22Rv1 (cell line): ENCODE measurements around the gene NRXN3.

Experiments
- H3K27ac ChIP-seq: fragments of 450-650 bp; 2 replicates; pipeline ENCODE4 v1.5.1; 2017
- ZFX ChIP-seq: fragments of 450-650 bp; IDR thresholded peaks from 2 replicates; pipeline ENCODE4 v1.6.1; 2017; ENCODE audit warnings: antibody characterized with exemption, borderline replicate concordance
- TF ChIP-seq, protein P1 (sequence below): fragments of 450-650 bp; IDR thresholded peaks from 2 replicates; pipeline ENCODE4 v1.5.1; 2017; ENCODE audit warnings: mild to moderate bottlenecking

The NRXN3 gene

DNA sequence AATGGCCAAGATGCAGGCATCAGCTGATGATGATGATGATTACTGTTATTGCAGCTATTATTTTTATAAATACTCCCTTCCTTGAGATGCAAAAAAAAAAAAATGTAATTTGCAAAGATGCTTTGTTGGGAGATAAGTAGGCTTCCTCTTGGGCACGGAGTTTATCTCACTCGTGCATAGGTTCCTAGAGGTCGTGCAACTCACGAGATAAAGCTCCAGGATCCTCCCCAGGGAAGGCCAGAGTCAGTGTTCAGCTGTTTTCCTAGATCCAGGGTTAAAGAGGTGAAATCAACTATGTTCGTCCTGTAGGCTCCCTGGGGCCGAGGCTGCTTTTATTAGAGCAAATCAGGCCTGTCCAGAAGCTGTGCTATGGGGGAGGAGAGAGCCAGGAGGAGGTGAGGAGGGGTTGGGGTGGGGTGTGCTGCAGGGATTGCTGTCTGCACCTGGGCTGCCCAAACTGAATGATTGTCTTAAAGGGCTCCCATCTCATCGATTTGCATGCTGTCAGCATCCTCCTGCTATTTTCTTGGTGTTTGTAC lies 270.3 kb downstream of the NRXN3 start:
- no peak overlapping the region for H3K27ac ChIP-seq
- TF ChIP-seq ZFX = no peak
- TF ChIP-seq, protein P1, sequence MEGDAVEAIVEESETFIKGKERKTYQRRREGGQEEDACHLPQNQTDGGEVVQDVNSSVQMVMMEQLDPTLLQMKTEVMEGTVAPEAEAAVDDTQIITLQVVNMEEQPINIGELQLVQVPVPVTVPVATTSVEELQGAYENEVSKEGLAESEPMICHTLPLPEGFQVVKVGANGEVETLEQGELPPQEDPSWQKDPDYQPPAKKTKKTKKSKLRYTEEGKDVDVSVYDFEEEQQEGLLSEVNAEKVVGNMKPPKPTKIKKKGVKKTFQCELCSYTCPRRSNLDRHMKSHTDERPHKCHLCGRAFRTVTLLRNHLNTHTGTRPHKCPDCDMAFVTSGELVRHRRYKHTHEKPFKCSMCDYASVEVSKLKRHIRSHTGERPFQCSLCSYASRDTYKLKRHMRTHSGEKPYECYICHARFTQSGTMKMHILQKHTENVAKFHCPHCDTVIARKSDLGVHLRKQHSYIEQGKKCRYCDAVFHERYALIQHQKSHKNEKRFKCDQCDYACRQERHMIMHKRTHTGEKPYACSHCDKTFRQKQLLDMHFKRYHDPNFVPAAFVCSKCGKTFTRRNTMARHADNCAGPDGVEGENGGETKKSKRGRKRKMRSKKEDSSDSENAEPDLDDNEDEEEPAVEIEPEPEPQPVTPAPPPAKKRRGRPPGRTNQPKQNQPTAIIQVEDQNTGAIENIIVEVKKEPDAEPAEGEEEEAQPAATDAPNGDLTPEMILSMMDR = no peak

- no peak overlapping the region for H3K27ac ChIP-seq
- no peak for TF ChIP-seq ZFX
- TF ChIP-seq, protein P1 = no peak
Measured at GRCh38 chr14:78443834-78444233, 273.7 kb downstream of the NRXN3 start.

GRCh38 chr14:78445275-78445674 lies 275.1 kb downstream of the NRXN3 start:
- no peak overlapping the region for H3K27ac ChIP-seq
- TF ChIP-seq ZFX = no peak
- TF ChIP-seq, protein P1 = no peak

GRCh38 chr14:78446807-78447206 lies 276.6 kb downstream of the NRXN3 start:
- TF ChIP-seq, protein P1 = no peak
- no peak for TF ChIP-seq ZFX
- H3K27ac ChIP-seq = no peak overlapping the region

- TF ChIP-seq, protein P1 = peak; percentile 86
- no peak for TF ChIP-seq ZFX
- H3K27ac ChIP-seq = no peak overlapping the region
Measured at GRCh38 chr14:78448164-78449094, 278.3 kb downstream of the NRXN3 start.

DNA sequence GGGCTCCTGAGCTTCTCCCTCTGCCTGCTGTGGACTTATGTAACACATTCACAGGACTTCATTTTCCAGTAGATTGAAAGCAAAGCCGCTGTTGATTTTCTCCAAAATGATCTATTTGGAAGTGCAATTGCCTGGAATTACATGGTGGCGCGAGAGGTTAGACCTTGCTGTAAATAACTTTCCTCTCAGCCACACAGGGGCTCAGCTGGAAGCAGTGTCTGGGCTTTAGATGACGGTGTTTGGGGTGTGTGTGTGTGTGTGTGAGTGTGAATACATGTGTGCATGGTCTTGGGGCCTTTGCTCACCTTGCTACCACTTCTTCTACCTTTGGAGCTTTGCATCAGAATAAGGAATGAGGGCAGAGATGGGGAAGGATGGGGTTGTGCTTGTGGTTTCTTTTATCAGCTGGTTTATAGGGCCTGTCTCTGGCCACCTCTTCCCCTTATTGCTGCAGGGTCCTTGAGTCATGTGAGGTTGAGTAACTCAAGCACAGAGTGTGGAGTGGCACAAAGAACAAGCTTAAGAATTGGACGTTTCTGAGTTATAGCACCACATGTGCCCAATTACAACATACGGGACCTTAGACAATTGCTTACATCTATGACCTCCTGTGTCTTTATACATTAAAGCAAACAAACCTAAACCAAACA lies 280.6 kb downstream of the NRXN3 start:
- no peak overlapping the region for H3K27ac ChIP-seq
- TF ChIP-seq, protein P1 = no peak
- TF ChIP-seq ZFX = no peak

GRCh38 chr14:78451319-78451695 lies 281.1 kb downstream of the NRXN3 start:
- no peak for TF ChIP-seq ZFX
- TF ChIP-seq, protein P1 = no peak
- no peak overlapping the region for H3K27ac ChIP-seq
